ENCODE results near the gene SLC2A8. TPM values are rescaled to one million over a fixed set of nuclear protein-coding genes. Genes with fewer than 3 reads are reported as not detected.

SLC2A8 gene
- polyA plus RNA-seq, 3 donors, result 6.6 to 8.7 (median 6.6) TPM

DNA sequence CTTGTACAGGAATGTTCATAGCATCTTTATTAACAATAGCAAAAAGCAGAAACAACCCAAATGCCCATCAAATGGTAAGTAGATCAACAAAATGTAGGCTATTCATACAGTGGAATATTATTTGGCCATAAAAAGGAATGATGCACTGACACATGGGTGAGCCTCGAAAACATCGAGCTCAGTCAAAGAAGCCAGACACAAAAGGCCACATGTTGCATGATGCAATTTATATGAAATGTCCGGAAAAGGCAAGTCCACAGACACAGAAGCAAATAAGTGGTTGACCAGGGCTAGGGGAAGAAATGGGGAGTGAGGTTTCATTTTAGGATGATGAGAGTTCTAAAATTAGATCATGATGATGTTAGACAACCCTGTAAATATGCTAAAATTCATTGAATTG, 16.5 kb upstream of the SLC2A8 start:
- TF ChIP-seq, protein P1, sequence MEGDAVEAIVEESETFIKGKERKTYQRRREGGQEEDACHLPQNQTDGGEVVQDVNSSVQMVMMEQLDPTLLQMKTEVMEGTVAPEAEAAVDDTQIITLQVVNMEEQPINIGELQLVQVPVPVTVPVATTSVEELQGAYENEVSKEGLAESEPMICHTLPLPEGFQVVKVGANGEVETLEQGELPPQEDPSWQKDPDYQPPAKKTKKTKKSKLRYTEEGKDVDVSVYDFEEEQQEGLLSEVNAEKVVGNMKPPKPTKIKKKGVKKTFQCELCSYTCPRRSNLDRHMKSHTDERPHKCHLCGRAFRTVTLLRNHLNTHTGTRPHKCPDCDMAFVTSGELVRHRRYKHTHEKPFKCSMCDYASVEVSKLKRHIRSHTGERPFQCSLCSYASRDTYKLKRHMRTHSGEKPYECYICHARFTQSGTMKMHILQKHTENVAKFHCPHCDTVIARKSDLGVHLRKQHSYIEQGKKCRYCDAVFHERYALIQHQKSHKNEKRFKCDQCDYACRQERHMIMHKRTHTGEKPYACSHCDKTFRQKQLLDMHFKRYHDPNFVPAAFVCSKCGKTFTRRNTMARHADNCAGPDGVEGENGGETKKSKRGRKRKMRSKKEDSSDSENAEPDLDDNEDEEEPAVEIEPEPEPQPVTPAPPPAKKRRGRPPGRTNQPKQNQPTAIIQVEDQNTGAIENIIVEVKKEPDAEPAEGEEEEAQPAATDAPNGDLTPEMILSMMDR (IDR thresholded peaks at IDR 0.05), result no peak
- Histone ChIP-seq H3K9me3 (replicated peaks in 1 of 2; ENCODE audit: control insufficient read depth in 1 of 2, insufficient read depth in 1 of 2, low read length in 2 of 2) (peaks cover 2 to 10% of the 10 kb centered on the region in 2 donors), H3K27ac (ENCODE audit: low read depth in 1 of 2, low read length in 2 of 2) (no peak overlapping the region), H3K4me3 (replicated peaks in 1 of 3; ENCODE audit: low read depth in 2 of 3, low read length in 3 of 3) (no peak overlapping the region), H4K20me1 (ENCODE audit: insufficient read depth, low read length) (no peaks in the 10 kb centered on the region), H3K27me3 (ENCODE audit: control insufficient read depth in 2 of 2, insufficient read depth in 2 of 2, low read length in 2 of 2) (no peaks in the 10 kb centered on the region), H3K4me2 (replicated peaks; ENCODE audit: extremely low read depth, low read length, poor library complexity, severe bottlenecking) (no peak overlapping the region), H3K9ac (ENCODE audit: insufficient read depth, low read length, poor library complexity, severe bottlenecking) (no peak overlapping the region), H2AFZ (ENCODE audit: insufficient read depth, low read depth, low read length, poor library complexity, severe bottlenecking) (no peak overlapping the region), H3K4me1 (ENCODE audit: control insufficient read depth in 1 of 2, insufficient read depth in 2 of 2, low read length in 2 of 2) (no peaks in the 10 kb centered on the region), H3K79me2 (ENCODE audit: insufficient read depth, low read length) (no peaks in the 10 kb centered on the region), H3K36me3 (replicated peaks in 1 of 2; ENCODE audit: control insufficient read depth in 1 of 2, insufficient read depth in 2 of 2, low read length in 2 of 2) (no peaks in the 10 kb centered on the region)
- no peak for DNase-seq
- no peaks in the 10 kb centered on the region for H3K36me3 Mint-ChIP-seq
- H3K27ac Mint-ChIP-seq, result no peak overlapping the region
- no peaks in the 10 kb centered on the region for H3K4me1 Mint-ChIP-seq
- H3K9me3 Mint-ChIP-seq, result peaks cover 2 to 22% (median 13%) of the 10 kb centered on the region in 7 donors
- 81% methylated on average over 3 of the region's 3 CpGs for WGBS (ENCODE audit: insufficient coverage)
- no peak overlapping the region for H3K4me3 Mint-ChIP-seq
- H3K27me3 Mint-ChIP-seq (ENCODE audit: low read depth in 3 of 3), result peaks cover 7 to 21% (median 9%) of the 10 kb centered on the region in 3 donors
- intact Hi-C loops (cut with micrococcal nuclease), result no loop called here

DNA sequence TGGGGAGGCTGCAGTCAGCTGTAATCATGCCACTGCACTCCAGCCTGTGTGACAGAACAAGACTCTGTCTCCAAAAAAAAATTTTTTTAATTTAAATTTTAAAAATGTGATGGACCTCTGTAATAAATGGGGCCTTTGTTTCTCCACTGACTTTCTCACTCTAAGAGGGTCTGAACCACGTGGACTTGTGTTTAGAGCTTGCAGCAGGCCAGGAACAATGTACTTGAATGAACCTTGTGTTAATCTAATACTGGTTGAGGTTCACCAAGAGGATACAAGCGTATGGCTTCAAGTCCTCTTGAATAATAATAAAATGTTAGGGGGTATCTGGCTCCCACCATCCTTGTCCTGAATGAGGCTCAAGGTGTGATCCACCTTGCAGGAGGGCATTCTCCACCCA, 14.4 kb upstream of the SLC2A8 start:
- Mint-ChIP-seq H3K27me3 (ENCODE audit: low read depth in 3 of 3) (peaks cover 9 to 22% (median 9%) of the 10 kb centered on the region in 3 donors), H3K27ac (no peak overlapping the region), H3K4me1 (no peaks in the 10 kb centered on the region), H3K4me3 (no peak overlapping the region), H3K36me3 (no peaks in the 10 kb centered on the region), H3K9me3 (peaks cover 2 to 22% (median 13%) of the 10 kb centered on the region in 7 donors)
- no peak overlapping the region for H2AFZ ChIP-seq (ENCODE audit: insufficient read depth, low read depth, low read length, poor library complexity, severe bottlenecking)
- H3K36me3 ChIP-seq (replicated peaks in 1 of 2; ENCODE audit: control insufficient read depth in 1 of 2, insufficient read depth in 2 of 2, low read length in 2 of 2), result no peaks in the 10 kb centered on the region
- H3K9ac ChIP-seq (ENCODE audit: insufficient read depth, low read length, poor library complexity, severe bottlenecking), result no peak overlapping the region
- no peak overlapping the region for H3K4me3 ChIP-seq (replicated peaks in 1 of 3; ENCODE audit: low read depth in 2 of 3, low read length in 3 of 3)
- TF ChIP-seq, protein P1 (IDR thresholded peaks at IDR 0.05), result no peak
- 100% methylated on average over 1 of the region's 2 CpGs for WGBS (ENCODE audit: insufficient coverage)
- no peaks in the 10 kb centered on the region for H4K20me1 ChIP-seq (ENCODE audit: insufficient read depth, low read length)
- H3K27ac ChIP-seq (ENCODE audit: low read depth in 1 of 2, low read length in 2 of 2), result no peak overlapping the region
- H3K79me2 ChIP-seq (ENCODE audit: insufficient read depth, low read length), result no peaks in the 10 kb centered on the region
- no peaks in the 10 kb centered on the region for H3K27me3 ChIP-seq (ENCODE audit: control insufficient read depth in 2 of 2, insufficient read depth in 2 of 2, low read length in 2 of 2)
- H3K9me3 ChIP-seq (replicated peaks in 1 of 2; ENCODE audit: control insufficient read depth in 1 of 2, insufficient read depth in 1 of 2, low read length in 2 of 2), result peaks cover 2 to 10% of the 10 kb centered on the region in 2 donors
- DNase-seq, result no peak
- H3K4me1 ChIP-seq (ENCODE audit: control insufficient read depth in 1 of 2, insufficient read depth in 2 of 2, low read length in 2 of 2), result no peaks in the 10 kb centered on the region
- intact Hi-C loops (cut with micrococcal nuclease), result no loop called here
- H3K4me2 ChIP-seq (replicated peaks; ENCODE audit: extremely low read depth, low read length, poor library complexity, severe bottlenecking), result no peak overlapping the region

All from CD14-positive monocyte (primary cell).